HepG2 (cell line): ENCODE results near the gene CPPED1. TPM values are rescaled to one million over a fixed set of nuclear protein-coding genes. Genes with fewer than 3 reads are reported as not detected.
A peak's percentile ranks its signal among the peaks of the same experiment; 100 is the strongest.

ENCODE experiments used
- HNRNPL ChIP-seq: fragments of 200-400 bp; formaldehyde crosslinking; IDR thresholded peaks from 2 replicates; pipeline ENCODE4 v1.6.1; 2017; ENCODE audit warnings: mild to moderate bottlenecking, low read depth, low read length
- HOXA9 ChIP-seq: sonication (generic); formaldehyde crosslinking; IDR thresholded peaks from 2 replicates; pipeline ENCODE4 v1.8.1; 2022; ENCODE audit warnings: missing genetic modification reagents, mild to moderate bottlenecking, moderate library complexity, borderline replicate concordance
- JARID2 ChIP-seq: sonication (generic); formaldehyde crosslinking; IDR thresholded peaks from 2 replicates; pipeline ENCODE4 v1.8.1; 2023; ENCODE audit warnings: missing genetic modification reagents, inconsistent platforms; ENCODE audit not compliant: insufficient replicate concordance
- KDM3A ChIP-seq: IDR thresholded peaks from 2 replicates; pipeline ENCODE4 v1.6.1; 2018; ENCODE audit warnings: low read depth, missing compliant biosample characterization
- KLF12 ChIP-seq: sonication (generic); formaldehyde crosslinking; IDR thresholded peaks from 2 replicates; pipeline ENCODE4 v1.4.0; 2020; ENCODE audit warnings: missing genetic modification reagents, borderline replicate concordance
- KLF9 ChIP-seq: IDR thresholded peaks from 2 replicates; pipeline ENCODE4 v1.6.1; 2016; ENCODE audit warnings: low read depth
- MIER3 ChIP-seq: IDR thresholded peaks from 2 replicates; pipeline ENCODE4 v1.6.1; 2016; ENCODE audit warnings: missing compliant biosample characterization, borderline replicate concordance
- PCBP2 ChIP-seq: fragments of 200-400 bp; formaldehyde crosslinking; optimal IDR thresholded peaks from 2 replicates; pipeline ENCODE3; 2018; ENCODE audit warnings: low read length, low read depth; ENCODE audit not compliant: poor library complexity, severe bottlenecking
- RFXANK ChIP-seq: IDR thresholded peaks from 2 replicates; pipeline ENCODE4 v1.6.1; 2016
- TEAD2 ChIP-seq: sonication (generic); formaldehyde crosslinking; IDR thresholded peaks from 2 replicates; pipeline ENCODE4 v1.9.0; 2021; ENCODE audit warnings: missing genetic modification reagents
- ZNF160 ChIP-seq: sonication (generic); formaldehyde crosslinking; IDR thresholded peaks from 2 replicates; pipeline ENCODE4 v1.8.0; 2022; ENCODE audit warnings: mild to moderate bottlenecking, inconsistent platforms, missing genetic modification reagents
- ZNF17 ChIP-seq: sonication (generic); formaldehyde crosslinking; IDR thresholded peaks from 2 replicates; pipeline ENCODE4 v1.5.0; 2020; ENCODE audit warnings: mild to moderate bottlenecking, missing genetic modification reagents
- ZNF30 ChIP-seq: sonication (generic); formaldehyde crosslinking; IDR thresholded peaks from 2 replicates; pipeline ENCODE4 v1.5.0; 2020; ENCODE audit warnings: mild to moderate bottlenecking, missing genetic modification reagents
- ZNF83 ChIP-seq: sonication (generic); formaldehyde crosslinking; IDR thresholded peaks from 2 replicates; pipeline ENCODE4 v1.4.0; 2020; ENCODE audit warnings: missing genetic modification reagents, mild to moderate bottlenecking, borderline replicate concordance
- polyA plus RNA-seq, 8 experiments: library from polyadenylated mRNA; depleted of rRNA in 3 of 8; stranded (reverse) in 7 of 8; unstranded in 1 of 8; fragments of >200 nt; fragmentation: Illumina TruSeq in 4 of 8; extraction: Trizol in 4 of 8; gene quantifications; 2 replicates each; pipeline versions ENCODE4 v1.2.1 to v1.2.3, GENCODE V29; 2011 to 2016; ENCODE audit warnings: low read depth in 4 of 8, missing spikeins in 1 of 8, mixed read lengths in 1 of 8; ENCODE audit not compliant: insufficient read depth in 1 of 8
- total RNA-seq, 5 experiments: library from RNA; depleted of rRNA; stranded (reverse); fragments of >200 nt; fragmentation: Illumina TruSeq; extraction: Trizol; gene quantifications; 2 replicates each; pipeline ENCODE4 v1.2.3, GENCODE V29; 2016; ENCODE audit warnings: low read depth in 1 of 5
- TF ChIP-seq, protein P1 (sequence below), 2 experiments: sonication (generic) in 1 of 2; formaldehyde crosslinking in 1 of 2; IDR thresholded peaks; 2 replicates each; pipeline versions ENCODE4 v1.4.0 to v1.6.1; 2018 to 2020; ENCODE audit warnings: missing genetic modification reagents in 2 of 2, borderline replicate concordance in 1 of 2, low read depth in 1 of 2, mild to moderate bottlenecking in 1 of 2, missing biosample characterization in 1 of 2
- TF ChIP-seq, protein P2 (sequence below): fragments of 450-650 bp; IDR thresholded peaks from 2 replicates; pipeline ENCODE4 v1.6.1; 2017; ENCODE audit warnings: mild to moderate bottlenecking
- TF ChIP-seq, protein P3 (sequence below): sonication (generic); formaldehyde crosslinking; IDR thresholded peaks from 2 replicates; pipeline ENCODE4 v1.8.0; 2022; ENCODE audit warnings: low read depth, missing genetic modification reagents
- TF ChIP-seq, protein P4 (sequence below): sonication (generic); formaldehyde crosslinking; IDR thresholded peaks from 2 replicates; pipeline ENCODE4 v1.4.0; 2020; ENCODE audit warnings: missing genetic modification reagents
- TF ChIP-seq, protein P5 (sequence below): sonication (generic); formaldehyde crosslinking; IDR thresholded peaks from 2 replicates; pipeline ENCODE4 v1.4.0; 2020; ENCODE audit warnings: mild to moderate bottlenecking, missing genetic modification reagents

CPPED1 gene
- total and polyA plus RNA-seq, 2 of the 13 experiments (the other 11 are each of a cell fraction or from before 2014, with no cell fraction given), result 66.6 to 71.3 TPM

DNA sequence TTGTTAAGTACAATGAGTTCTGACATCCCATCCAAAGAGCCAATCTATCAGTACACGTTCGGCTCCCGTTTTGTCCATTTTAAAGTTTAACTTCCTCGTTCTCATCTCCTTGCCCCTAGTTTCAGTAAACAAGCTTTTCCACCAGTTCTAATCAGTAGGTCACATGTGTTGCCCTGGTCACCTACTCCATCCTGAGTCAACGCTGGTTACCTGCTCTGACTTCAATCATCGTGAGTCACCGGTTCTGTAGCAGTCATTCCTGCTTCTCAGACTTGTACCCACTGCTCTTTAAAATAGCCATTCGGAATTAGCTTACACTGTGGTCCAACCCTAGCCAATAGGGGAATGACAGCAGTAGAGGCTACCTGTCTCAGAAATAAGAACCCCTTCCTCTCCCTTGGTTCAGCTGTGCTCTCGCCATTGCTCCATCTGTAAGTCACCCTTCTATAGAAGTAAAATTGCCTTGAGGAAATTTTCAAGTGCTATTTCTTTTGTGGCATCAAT lies 191.0 kb downstream of the CPPED1 start (continued):
- no peak for TF ChIP-seq ZNF83 (CRISPR knock-in tag)
- TF ChIP-seq, protein P1, sequence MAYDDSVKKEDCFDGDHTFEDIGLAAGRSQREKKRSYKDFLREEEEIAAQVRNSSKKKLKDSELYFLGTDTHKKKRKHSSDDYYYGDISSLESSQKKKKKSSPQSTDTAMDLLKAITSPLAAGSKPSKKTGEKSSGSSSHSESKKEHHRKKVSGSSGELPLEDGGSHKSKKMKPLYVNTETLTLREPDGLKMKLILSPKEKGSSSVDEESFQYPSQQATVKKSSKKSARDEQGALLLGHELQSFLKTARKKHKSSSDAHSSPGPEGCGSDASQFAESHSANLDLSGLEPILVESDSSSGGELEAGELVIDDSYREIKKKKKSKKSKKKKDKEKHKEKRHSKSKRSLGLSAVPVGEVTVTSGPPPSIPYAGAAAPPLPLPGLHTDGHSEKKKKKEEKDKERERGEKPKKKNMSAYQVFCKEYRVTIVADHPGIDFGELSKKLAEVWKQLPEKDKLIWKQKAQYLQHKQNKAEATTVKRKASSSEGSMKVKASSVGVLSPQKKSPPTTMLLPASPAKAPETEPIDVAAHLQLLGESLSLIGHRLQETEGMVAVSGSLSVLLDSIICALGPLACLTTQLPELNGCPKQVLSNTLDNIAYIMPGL (CRISPR knock-in tag; IDR thresholded peaks at IDR 0.05; ENCODE audit: borderline replicate concordance in 1 of 2, low read depth in 1 of 2), result peak in 1 of 2 experiments; percentile 32; a peak in 1 of 4 replicates
- no peak for TF ChIP-seq RFXANK
- TF ChIP-seq HOXA9 (CRISPR knock-in tag), result no peak
- no peak for TF ChIP-seq ZNF30 (CRISPR knock-in tag)
- TF ChIP-seq KLF12 (CRISPR knock-in tag), result no peak
- TF ChIP-seq, protein P2, sequence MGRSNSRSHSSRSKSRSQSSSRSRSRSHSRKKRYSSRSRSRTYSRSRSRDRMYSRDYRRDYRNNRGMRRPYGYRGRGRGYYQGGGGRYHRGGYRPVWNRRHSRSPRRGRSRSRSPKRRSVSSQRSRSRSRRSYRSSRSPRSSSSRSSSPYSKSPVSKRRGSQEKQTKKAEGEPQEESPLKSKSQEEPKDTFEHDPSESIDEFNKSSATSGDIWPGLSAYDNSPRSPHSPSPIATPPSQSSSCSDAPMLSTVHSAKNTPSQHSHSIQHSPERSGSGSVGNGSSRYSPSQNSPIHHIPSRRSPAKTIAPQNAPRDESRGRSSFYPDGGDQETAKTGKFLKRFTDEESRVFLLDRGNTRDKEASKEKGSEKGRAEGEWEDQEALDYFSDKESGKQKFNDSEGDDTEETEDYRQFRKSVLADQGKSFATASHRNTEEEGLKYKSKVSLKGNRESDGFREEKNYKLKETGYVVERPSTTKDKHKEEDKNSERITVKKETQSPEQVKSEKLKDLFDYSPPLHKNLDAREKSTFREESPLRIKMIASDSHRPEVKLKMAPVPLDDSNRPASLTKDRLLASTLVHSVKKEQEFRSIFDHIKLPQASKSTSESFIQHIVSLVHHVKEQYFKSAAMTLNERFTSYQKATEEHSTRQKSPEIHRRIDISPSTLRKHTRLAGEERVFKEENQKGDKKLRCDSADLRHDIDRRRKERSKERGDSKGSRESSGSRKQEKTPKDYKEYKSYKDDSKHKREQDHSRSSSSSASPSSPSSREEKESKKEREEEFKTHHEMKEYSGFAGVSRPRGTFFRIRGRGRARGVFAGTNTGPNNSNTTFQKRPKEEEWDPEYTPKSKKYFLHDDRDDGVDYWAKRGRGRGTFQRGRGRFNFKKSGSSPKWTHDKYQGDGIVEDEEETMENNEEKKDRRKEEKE, result no peak
- TF ChIP-seq KDM3A (CRISPR knock-in tag), result no peak
- TF ChIP-seq JARID2 (CRISPR knock-in tag), result no peak
- TF ChIP-seq ZNF160 (CRISPR knock-in tag), result no peak; the same call in 1 of the 2 replicates
- TF ChIP-seq TEAD2 (CRISPR knock-in tag), result no peak
- TF ChIP-seq, protein P3, sequence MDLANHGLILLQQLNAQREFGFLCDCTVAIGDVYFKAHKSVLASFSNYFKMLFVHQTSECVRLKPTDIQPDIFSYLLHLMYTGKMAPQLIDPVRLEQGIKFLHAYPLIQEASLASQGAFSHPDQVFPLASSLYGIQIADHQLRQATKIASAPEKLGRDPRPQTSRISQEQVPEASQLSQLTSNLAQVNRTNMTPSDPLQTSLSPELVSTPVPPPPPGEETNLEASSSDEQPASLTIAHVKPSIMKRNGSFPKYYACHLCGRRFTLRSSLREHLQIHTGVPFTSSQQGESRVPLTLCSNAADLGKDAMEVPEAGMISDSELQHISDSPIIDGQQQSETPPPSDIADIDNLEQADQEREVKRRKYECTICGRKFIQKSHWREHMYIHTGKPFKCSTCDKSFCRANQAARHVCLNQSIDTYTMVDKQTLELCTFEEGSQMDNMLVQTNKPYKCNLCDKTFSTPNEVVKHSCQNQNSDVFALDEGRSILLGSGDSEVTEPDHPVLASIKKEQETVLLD (CRISPR knock-in tag), result no peak
- TF ChIP-seq ZNF17 (CRISPR knock-in tag), result no peak
- TF ChIP-seq MIER3 (CRISPR knock-in tag), result peak; percentile 91; the same call in 1 of the 2 replicates
- TF ChIP-seq, protein P4, sequence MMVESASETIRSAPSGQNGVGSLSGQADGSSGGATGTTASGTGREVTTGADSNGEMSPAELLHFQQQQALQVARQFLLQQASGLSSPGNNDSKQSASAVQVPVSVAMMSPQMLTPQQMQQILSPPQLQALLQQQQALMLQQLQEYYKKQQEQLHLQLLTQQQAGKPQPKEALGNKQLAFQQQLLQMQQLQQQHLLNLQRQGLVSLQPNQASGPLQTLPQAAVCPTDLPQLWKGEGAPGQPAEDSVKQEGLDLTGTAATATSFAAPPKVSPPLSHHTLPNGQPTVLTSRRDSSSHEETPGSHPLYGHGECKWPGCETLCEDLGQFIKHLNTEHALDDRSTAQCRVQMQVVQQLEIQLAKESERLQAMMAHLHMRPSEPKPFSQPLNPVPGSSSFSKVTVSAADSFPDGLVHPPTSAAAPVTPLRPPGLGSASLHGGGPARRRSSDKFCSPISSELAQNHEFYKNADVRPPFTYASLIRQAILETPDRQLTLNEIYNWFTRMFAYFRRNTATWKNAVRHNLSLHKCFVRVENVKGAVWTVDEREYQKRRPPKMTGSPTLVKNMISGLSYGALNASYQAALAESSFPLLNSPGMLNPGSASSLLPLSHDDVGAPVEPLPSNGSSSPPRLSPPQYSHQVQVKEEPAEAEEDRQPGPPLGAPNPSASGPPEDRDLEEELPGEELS (CRISPR knock-in tag), result peak; percentile 88
- TF ChIP-seq PCBP2, result no peak
- TF ChIP-seq HNRNPL, result no peak
- TF ChIP-seq, protein P5, sequence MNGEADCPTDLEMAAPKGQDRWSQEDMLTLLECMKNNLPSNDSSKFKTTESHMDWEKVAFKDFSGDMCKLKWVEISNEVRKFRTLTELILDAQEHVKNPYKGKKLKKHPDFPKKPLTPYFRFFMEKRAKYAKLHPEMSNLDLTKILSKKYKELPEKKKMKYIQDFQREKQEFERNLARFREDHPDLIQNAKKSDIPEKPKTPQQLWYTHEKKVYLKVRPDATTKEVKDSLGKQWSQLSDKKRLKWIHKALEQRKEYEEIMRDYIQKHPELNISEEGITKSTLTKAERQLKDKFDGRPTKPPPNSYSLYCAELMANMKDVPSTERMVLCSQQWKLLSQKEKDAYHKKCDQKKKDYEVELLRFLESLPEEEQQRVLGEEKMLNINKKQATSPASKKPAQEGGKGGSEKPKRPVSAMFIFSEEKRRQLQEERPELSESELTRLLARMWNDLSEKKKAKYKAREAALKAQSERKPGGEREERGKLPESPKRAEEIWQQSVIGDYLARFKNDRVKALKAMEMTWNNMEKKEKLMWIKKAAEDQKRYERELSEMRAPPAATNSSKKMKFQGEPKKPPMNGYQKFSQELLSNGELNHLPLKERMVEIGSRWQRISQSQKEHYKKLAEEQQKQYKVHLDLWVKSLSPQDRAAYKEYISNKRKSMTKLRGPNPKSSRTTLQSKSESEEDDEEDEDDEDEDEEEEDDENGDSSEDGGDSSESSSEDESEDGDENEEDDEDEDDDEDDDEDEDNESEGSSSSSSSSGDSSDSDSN (CRISPR knock-in tag), result no peak
- 0 out of 2 replicates have a peak, but pooled peaks have one; percentile 41 for TF ChIP-seq KLF9
